GM18951 (cell line): ENCODE results near the gene COL4A6.
"Not testable (repeated sequence)": the region's sequence is repeated elsewhere in the genome, so short reads cannot be mapped to it uniquely, and the experiment has no call there.

Source experiments
- POLR2A ChIP-seq: IDR thresholded peaks from 4 replicates; pipeline ENCODE4 v1.6.1; 2011; ENCODE audit warnings: mild to moderate bottlenecking; ENCODE audit not compliant: insufficient read length, insufficient read depth; ENCODE audit errors: extremely low read depth
- in situ Hi-C: fragments of 300-500 bp; cut with MboI; formaldehyde crosslinking; loops from one replicate; pipeline ENCODE4 v1.12.0; 2022; ENCODE audit warnings: low sequenced_read_pairs, mixed read lengths, inconsistent platforms; ENCODE audit not compliant: unreplicated experiment

Gene COL4A6

DNA sequence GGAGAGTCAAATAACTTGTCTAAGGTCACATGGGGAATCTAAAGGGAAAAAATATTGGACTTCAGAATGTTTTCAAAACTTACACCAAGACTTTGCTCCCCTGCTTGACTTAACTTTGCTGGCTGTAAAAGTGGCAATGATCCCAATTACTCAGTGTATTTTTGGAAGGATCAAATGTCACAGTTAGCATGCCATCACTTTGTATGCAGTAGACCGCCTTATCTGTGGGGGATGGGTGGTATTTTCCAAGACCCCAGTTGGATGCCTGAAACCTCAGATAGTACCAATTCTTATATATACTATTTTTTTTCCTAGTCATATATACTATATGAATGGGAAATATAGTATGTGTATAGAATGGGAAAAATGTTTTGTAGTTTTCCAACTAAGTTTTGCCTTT lies 53.4 kb downstream of the COL4A6 start:
- in situ Hi-C loops: no loop called here
- no peak for TF ChIP-seq POLR2A

DNA sequence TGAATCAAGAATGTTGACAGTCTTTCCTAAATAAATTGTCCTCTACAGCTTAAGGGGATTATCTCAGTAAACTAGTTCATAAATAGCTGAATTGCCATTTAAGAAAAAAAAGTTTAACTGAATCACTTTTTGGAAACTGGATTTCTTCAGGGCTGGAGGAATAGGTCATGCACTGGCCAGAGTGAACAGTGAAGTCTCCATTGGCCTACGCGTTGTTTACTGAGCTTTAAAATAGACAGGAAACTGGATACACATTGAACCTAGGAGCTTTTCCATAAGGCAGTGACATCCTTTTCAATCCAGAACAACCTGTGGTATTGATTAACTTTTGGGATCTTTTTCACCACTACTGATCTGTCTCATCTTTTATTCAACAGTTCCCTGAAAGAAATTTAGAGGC lies 58.0 kb downstream of the COL4A6 start:
- TF ChIP-seq POLR2A: no peak
- in situ Hi-C loops: no loop called here

DNA sequence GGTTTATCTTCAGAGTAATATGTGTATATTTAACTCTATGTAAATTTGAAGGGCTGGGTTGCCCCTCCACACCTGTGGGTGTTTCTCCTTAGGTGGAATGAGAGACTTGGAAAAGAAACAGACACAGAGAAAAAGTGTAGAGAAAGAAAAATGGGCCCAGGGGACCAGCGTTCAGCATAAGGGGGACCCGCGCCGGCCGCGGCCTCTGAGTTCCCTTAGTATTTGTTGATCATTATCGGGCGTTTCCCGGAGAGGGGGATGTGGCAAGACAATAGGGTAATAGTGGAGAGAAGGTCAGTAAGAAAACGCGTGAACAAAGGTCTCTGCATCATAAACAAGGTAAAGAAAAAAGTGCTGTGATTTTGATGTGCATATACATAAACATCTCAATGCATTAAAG lies 61.4 kb downstream of the COL4A6 start:
- in situ Hi-C loops: not testable (repeated sequence)

DNA sequence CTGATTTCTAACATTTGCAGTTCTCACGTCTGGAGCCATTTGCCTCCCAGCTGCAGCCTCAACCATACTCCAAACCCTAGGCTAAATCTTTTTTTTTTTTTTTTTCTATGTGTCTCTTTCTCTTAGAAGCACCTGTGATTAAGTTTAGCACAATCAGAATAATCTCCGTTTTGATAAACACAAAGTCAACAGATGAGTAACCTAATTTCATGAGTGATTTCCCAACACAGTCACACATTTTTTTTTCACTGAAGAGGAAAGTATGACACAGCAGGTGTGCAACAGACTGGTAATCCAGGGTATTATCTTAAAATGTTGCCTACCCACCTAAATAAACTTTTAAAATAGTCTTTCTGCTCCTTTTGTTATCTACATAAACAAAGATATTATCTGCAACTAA lies 62.6 kb downstream of the COL4A6 start:
- in situ Hi-C loops: not testable (repeated sequence)

DNA sequence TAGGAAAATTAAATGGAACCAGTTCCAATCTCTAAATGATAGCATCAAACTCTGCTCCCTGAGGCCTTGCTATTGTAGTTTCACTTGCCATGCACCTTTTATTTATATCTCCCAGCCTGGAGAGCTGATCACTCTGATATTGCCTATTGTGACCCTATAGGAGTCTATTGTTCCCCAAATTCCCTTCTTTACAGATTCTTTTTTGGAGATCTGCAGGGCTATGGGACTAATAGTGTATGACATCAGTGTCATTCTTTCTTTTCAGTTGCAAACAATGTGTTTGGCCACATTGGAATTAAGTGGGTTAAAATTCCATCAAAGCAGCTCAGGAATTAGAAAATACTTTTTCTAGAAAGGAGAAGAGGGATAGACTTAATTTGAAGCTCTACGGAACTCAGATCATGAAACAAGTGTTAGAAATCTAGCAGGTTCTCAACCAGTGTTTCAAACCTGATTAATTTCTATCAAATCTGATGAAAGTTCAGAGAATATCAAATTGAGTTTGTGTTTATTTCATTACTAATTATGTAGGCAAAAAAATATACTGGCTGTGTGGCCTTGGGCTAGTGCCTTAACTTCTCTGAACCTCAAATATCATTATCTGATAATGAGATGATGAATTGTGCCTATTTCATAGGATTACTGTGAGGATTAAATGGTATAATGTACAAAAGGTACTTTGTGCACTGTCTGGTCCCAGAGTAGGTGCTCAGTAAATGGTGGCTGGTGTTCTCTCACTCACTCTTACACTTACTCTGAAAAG lies 71.4 kb downstream of the COL4A6 start:
- no peak for TF ChIP-seq POLR2A

DNA sequence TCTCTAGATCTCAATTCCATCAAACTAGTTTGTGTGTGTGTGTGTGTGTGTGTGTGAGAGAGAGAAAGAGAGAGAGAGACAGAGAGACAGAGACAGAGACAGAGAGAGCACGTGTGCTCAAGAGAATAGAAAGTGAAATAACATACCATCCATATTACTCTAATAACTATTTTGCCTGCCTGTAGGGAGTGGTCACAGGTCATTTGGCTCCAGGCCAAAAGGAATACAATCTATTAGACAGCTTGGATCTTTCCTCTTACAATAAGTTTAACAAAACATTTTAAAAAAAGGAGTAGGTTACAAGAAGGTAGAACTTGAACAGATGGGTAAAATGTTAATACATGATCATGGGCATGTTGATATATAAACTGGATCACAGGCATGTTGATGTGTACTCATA lies 76.2 kb downstream of the COL4A6 start:
- in situ Hi-C loops: no loop called here
- TF ChIP-seq POLR2A: no peak

More for the DNA sequence above, 71.4 kb downstream of the COL4A6 start:
- in situ Hi-C loops: no loop called here

DNA sequence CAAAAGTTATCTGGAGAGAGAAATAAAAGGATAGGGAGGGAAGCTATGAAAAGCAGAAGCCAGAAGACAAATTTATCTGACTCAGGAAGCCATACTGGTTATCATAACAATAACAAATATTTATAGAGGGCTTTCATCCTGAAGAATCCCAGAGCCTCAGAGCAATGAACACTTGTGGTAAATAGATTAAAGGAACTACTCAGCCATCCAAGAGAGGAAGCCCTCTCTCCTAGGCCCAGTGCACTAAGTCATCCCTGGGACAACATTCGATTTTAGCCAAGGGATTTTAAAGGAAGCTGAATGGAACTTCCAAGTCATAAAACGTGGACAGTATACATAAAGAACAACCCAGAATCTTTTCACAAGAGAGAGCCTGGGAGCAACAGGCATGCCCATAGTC lies 76.9 kb downstream of the COL4A6 start:
- in situ Hi-C loops: no loop called here
- no peak for TF ChIP-seq POLR2A

DNA sequence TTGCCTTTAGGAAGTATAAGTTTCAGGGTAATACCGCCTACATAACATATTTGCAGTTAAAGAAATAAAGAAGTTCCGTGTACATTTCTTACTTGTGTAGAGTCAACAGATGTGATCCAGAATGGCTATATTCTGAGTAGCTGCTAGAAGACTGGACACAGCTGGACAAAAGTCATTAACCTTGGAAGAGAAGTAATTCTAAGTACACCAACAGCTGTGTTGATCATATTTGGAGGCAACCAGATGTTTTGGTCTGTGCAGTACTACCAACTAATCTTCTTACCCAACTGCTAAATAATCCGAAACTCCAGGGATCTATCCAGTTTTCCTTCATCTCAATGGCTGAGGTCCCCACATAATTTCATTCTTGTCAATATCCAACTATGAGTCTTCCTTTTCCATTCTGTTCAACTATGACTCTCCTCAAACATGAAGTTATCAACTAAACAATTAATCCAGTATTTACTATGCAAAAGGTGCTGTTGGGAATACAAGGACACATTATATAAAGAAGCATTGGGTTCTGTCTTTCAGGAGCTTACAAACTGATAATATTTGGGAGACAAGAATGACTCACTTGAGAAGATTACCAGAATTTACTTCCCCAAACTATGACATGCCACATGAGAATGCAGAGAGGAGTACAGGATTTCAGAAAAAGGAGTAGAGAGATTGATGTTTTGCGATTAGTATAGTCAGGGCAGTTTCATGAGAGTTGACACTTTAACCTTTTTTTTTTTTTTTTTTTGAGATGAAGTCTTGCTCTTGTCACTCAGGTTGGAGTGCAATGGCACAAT lies 78.2 kb downstream of the COL4A6 start:
- TF ChIP-seq POLR2A: no peak
- in situ Hi-C loops: no loop called here

DNA sequence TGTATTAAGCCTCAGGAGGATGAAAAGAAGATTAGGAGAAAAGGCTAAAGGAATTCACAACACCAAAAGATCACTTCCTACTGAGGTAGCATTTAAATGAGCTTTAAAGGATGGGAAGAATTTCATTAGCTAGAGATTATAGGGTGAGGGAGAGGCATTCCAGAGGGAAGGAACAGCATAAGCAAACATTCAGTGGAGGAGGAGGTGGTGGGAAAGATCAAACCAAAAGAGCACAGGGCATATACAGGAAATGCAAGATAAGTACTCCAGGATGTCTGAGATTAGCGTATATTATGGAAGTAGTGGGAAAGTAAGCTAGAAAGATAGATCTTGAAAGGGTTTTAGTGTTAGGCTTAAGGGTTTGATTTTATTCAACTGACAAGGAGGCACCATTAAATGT lies 84.8 kb downstream of the COL4A6 start:
- TF ChIP-seq POLR2A: no peak
- in situ Hi-C loops: no loop called here

DNA sequence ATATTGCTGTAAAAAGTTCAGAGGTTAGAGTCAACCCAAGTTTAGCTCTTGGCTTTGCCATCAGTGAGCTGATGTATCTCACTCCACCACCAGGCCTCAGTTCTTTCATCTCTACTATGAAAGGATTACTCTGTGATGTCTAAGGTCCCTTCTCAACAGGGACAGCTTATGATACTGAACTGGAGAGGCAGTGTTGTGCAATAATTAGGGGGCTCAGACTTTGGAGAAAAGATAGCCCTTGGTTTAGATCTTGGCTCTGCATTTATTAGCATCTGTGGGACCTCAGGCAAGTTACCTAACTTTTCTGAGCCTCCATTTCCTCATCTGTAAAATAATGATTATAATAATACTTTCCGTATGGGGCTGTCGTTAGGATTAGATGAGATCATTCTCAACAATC lies 89.0 kb downstream of the COL4A6 start:
- in situ Hi-C loops: no loop called here

DNA sequence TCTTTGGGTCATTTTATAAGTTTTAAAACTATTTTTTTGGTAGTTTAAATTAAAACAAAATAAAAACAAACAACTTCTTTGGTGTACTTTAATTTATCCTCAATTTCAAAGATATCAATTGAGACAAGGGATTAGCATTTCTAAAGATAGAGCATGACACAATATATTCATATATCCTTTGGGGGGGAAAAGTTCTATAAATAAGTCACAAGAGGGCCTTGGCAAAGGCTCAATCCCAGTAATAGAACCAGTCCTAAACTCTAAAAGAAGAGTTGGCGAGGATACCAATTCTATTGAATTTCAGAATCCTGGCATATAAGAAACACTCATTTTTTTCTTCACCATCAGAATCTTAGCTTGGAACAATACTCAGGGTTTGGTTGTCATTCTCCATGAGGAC lies 89.7 kb downstream of the COL4A6 start:
- TF ChIP-seq POLR2A: no peak
- in situ Hi-C loops: no loop called here

More for the DNA sequence above, 89.0 kb downstream of the COL4A6 start:
- TF ChIP-seq POLR2A: no peak

DNA sequence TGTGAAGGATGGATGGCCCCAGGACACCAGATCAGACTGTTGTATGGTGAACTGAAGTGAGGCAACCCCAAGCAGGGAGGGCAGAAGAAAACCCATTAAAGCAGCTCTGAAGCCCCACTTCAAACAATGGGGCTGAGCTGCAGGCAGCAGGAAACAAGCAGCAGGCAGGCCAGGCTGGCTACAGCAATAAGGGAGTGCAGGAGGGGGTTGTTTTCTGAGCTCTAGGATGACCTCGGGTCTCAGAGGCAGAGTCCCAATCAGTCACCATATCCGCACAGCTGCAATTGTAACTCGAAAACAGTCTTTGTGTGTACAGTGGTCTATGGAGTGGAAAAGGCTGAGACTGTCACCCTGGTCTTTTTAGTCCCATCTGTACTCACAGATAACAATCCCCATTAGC lies 90.4 kb downstream of the COL4A6 start:
- TF ChIP-seq POLR2A: no peak

DNA sequence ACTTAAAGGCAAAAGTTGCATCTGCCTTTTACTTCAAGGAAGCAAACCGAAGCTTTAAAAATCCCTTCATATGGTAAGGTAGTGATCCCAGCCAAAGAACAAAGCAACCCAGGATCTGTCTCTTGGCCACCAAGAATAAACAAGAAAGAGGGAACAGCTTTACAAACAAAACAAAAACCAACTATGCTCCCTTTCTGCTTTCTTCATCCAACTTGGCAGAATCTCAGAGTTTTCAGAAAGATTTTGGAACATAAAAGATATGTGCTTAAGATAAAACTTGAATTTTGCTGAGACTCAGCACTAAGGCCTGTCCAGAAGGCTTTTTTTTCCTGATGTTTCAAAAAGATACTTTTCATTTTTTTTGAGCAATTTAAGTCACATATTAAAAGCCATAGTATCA lies 94.0 kb downstream of the COL4A6 start:
- in situ Hi-C loops: no loop called here

More for the DNA sequence above, 90.4 kb downstream of the COL4A6 start:
- in situ Hi-C loops: no loop called here

DNA sequence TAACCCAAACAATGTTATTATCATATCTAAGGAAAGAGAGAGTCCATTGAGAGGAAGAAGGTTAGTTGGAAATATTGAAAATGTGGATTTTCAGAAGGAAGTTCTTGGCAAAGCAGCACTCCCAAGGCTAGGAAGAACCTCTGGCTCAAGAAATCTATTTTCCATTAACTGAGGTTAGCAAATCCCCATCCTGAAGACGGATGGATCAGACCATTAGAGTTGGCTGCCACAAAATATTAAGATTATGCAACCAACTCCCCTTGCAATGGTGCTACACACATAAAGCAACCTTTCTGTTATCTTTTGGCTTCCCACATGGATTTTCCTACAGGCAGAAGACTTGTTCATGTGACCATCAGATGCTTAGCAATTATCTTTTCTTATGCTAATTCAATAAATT lies 96.3 kb downstream of the COL4A6 start:
- no peak for TF ChIP-seq POLR2A
- in situ Hi-C loops: no loop called here

More for the DNA sequence above, 94.0 kb downstream of the COL4A6 start:
- TF ChIP-seq POLR2A: no peak
